ENCODE results near the gene STT3A.
A peak's percentile ranks its signal among the peaks of the same experiment; 100 is the strongest.

STT3A gene

DNA sequence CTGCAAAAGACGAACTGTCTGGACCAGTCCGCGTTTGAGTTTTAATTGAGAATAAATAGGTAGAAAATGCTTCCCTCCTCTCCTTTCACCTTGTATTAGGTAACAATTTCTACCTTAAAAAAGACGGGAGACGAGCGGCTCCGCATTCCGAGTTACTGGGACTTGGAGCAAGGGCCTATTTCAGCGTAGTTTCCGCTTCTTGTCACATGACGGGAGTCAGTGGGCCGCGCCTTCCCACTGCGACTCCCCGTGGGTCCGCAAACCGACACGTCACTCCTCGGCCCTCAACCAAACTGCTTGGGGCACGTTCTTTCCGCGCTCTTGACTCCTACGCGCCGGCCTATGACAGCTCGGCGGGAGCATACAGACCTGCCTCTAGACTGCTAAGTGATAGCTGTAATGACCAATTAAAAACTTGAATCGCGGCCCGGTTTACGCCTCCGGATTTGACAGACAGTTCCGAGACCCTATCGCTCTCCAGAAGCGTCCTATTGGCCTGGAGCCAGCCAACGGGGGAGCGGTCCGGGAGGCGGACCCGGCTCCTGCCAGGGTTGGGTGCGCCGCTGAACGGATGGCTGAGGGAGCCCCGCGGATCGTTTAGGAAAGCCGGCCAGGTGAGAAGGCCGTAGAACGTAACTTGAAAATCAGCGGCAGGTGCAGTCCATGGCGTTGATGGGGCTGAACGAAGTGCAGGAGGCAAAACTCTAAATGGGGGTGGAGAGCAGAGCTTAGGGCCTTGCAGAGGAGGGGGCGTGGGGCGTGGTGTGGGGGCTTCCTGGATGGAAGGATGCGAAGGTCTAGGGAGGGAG, at the start of gene STT3A:
Gene STT3A (plus strand): TSS at position 548 of the 809 bp plus-strand sequence. CDS start 3,064 bp downstream, outside the sequence.
- DNase-seq (ENCODE audit: low read depth, low spot score): peak; percentile 100
- H3K36me3 ChIP-seq (ENCODE audit: control insufficient read depth, insufficient read depth, low read length): no peaks in the 10 kb centered on the region; the same call in 1 of the 2 replicates
- no peaks in the 10 kb centered on the region for H3K4me1 ChIP-seq (ENCODE audit: control insufficient read depth, insufficient read depth, low read length)
- no peaks in the 10 kb centered on the region for H3K27me3 ChIP-seq (ENCODE audit: control insufficient read depth, insufficient read depth, low read length)
- H3K9me3 ChIP-seq (ENCODE audit: control insufficient read depth, insufficient read depth, low read length): no peaks in the 10 kb centered on the region
- WGBS (ENCODE audit: insufficient coverage, insufficient read length): no CpG with 5 or more reads among the region's 55 CpGs
- H3K27ac ChIP-seq (ENCODE audit: low read length): no peak within 1 kb of the TSS
- H3K4me3 ChIP-seq (ENCODE audit: low read length): peak within 1 kb of the TSS; percentile 95

DNA sequence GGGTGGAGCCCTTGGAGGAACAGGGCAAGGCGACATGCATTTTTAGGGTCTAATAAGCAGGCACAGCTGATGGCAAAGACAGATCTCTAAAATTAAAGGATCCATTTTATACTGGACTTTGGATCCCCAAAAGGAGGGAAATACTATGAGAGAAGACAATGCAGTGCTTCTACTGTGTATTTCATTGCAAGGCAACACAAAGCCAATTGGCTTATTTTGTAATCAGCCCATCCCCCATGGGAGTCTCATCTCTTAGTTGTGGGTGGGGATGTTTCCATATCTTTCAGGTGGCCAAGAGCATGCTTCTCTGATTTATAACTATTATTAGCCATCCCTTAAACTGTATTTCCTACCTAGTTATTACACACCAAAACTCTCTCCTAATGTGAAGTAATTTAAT, 41.9 kb upstream of the STT3A start:
- no CpG with 5 or more reads among the region's 1 CpG for WGBS (ENCODE audit: insufficient coverage, insufficient read length)
- H3K27ac ChIP-seq (ENCODE audit: low read length): no peak overlapping the region

DNA sequence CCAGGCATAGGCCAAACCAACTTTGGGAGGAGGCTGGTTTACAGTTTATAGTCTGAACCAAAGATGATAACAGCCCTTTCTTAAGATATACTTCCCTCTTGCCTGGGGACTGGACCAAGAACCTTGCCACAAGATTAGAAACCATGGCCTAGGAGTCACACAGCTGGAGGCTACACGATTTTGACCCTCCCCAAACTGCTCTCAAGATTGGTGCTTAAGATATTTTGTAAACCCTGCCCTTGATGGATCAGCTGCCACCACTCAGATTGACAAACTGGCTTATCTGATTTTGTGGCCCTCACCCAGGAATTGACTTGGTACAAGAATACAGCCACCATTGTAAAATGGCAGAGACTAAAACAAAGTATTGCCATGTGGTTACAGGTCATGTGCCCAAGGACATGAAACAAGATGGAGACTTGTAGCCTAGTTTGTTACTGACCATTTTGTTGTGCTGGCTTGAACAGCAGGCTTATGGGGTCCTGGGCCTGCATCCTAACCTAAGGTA, 40.8 kb upstream of the STT3A start:
- Histone ChIP-seq H3K27ac (ENCODE audit: low read length) (no peak overlapping the region), H3K4me3 (ENCODE audit: low read length) (no peak overlapping the region), H3K27me3 (ENCODE audit: control insufficient read depth, insufficient read depth, low read length) (no peaks in the 10 kb centered on the region), H3K36me3 (ENCODE audit: control insufficient read depth, insufficient read depth, low read length) (no peaks in the 10 kb centered on the region), H3K4me1 (ENCODE audit: control insufficient read depth, insufficient read depth, low read length) (no peaks in the 10 kb centered on the region), H3K9me3 (ENCODE audit: control insufficient read depth, insufficient read depth, low read length) (peaks cover 7% of the 10 kb centered on the region)
- no peak for DNase-seq (ENCODE audit: low read depth, low spot score)
- no CpG with 5 or more reads among the region's 1 CpG for WGBS (ENCODE audit: insufficient coverage, insufficient read length)

More for the DNA sequence above, 41.9 kb upstream of the STT3A start:
- Histone ChIP-seq H3K4me1 (ENCODE audit: control insufficient read depth, insufficient read depth, low read length) (no peaks in the 10 kb centered on the region), H3K4me3 (ENCODE audit: low read length) (no peak overlapping the region), H3K27me3 (ENCODE audit: control insufficient read depth, insufficient read depth, low read length) (no peaks in the 10 kb centered on the region), H3K36me3 (ENCODE audit: control insufficient read depth, insufficient read depth, low read length) (no peaks in the 10 kb centered on the region), H3K9me3 (ENCODE audit: control insufficient read depth, insufficient read depth, low read length) (peaks cover 7% of the 10 kb centered on the region)
- DNase-seq (ENCODE audit: low read depth, low spot score): no peak

DNA sequence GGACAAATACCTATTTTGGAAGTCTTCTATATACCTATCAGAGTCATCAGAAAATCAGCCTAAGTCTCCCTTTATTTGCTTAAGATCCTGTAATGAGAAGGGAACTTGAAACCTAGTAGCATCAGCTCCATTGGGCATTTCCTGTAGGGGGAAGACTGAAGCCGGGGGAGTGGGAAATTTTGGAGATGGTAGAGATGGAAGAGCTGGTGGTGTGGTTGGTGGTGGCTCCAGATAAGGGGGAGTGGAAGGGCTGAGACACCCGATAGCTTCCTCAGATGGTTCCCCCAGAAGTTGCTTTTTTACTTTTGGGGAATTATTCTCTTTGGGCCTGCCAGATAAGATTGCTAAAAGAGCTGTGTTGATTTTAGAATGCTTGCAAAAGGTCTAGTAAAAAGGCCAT, 39.7 kb upstream of the STT3A start:
- no peak for DNase-seq (ENCODE audit: low read depth, low spot score)
- no peak overlapping the region for H3K4me3 ChIP-seq (ENCODE audit: low read length)
- H3K9me3 ChIP-seq (ENCODE audit: control insufficient read depth, insufficient read depth, low read length): peaks cover 7% of the 10 kb centered on the region
- H3K36me3 ChIP-seq (ENCODE audit: control insufficient read depth, insufficient read depth, low read length): no peaks in the 10 kb centered on the region
- no CpG with 5 or more reads among the region's 2 CpGs for WGBS (ENCODE audit: insufficient coverage, insufficient read length)
- H3K27ac ChIP-seq (ENCODE audit: low read length): no peak overlapping the region
- no peaks in the 10 kb centered on the region for H3K4me1 ChIP-seq (ENCODE audit: control insufficient read depth, insufficient read depth, low read length)
- H3K27me3 ChIP-seq (ENCODE audit: control insufficient read depth, insufficient read depth, low read length): no peaks in the 10 kb centered on the region

DNA sequence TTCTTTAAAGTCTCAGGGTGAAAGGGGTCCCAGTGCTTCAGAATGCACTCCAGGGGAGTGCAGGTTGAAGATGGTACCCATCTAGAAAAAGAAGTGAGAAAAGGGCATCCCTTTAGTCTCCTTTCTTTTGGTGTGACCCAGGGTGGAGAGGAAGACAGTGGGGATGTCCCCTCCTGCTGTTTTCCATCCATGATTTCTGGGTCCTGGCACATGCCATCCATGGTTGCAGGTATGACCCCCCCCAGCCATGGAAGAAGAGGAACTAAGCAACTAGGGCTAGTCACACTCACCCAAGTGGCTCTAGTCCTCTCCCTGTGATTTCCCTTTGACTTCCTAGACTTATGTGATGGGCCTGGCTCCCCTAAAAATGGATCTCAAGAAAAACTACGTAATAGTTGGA, 39.3 kb upstream of the STT3A start:
- Histone ChIP-seq H3K36me3 (ENCODE audit: control insufficient read depth, insufficient read depth, low read length) (no peaks in the 10 kb centered on the region), H3K9me3 (ENCODE audit: control insufficient read depth, insufficient read depth, low read length) (peaks cover 7% of the 10 kb centered on the region), H3K4me3 (ENCODE audit: low read length) (no peak overlapping the region), H3K27me3 (ENCODE audit: control insufficient read depth, insufficient read depth, low read length) (no peaks in the 10 kb centered on the region), H3K4me1 (ENCODE audit: control insufficient read depth, insufficient read depth, low read length) (no peaks in the 10 kb centered on the region), H3K27ac (ENCODE audit: low read length) (no peak overlapping the region)
- WGBS (ENCODE audit: insufficient coverage, insufficient read length): no CpG with 5 or more reads among the region's 1 CpG
- no peak for DNase-seq (ENCODE audit: low read depth, low spot score)

DNA sequence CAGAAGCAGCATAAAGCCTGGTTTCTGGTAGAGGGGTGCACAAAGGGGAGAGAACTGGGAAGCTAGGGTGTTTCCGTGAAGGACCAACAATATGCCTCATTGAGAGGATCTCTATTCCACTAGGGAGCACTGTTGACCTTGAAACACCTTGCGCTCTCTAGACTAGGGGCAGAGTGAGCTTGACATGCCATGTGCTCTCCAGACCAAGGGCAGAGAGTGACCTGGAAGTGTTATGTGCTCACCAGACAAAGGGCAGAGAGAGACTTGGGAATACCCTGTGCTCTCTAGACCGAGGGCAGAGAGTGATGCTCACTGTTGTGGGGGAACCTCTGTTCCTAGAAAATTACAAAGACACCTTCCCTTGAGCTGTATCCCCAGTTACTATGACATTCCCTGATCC, 38.6 kb upstream of the STT3A start:
- no CpG with 5 or more reads among the region's 3 CpGs for WGBS (ENCODE audit: insufficient coverage, insufficient read length)
- peaks cover 7% of the 10 kb centered on the region for H3K9me3 ChIP-seq (ENCODE audit: control insufficient read depth, insufficient read depth, low read length)
- H3K36me3 ChIP-seq (ENCODE audit: control insufficient read depth, insufficient read depth, low read length): no peaks in the 10 kb centered on the region
- DNase-seq (ENCODE audit: low read depth, low spot score): no peak
- no peak overlapping the region for H3K4me3 ChIP-seq (ENCODE audit: low read length)
- H3K4me1 ChIP-seq (ENCODE audit: control insufficient read depth, insufficient read depth, low read length): no peaks in the 10 kb centered on the region
- no peaks in the 10 kb centered on the region for H3K27me3 ChIP-seq (ENCODE audit: control insufficient read depth, insufficient read depth, low read length)
- no peak overlapping the region for H3K27ac ChIP-seq (ENCODE audit: low read length)

DNA sequence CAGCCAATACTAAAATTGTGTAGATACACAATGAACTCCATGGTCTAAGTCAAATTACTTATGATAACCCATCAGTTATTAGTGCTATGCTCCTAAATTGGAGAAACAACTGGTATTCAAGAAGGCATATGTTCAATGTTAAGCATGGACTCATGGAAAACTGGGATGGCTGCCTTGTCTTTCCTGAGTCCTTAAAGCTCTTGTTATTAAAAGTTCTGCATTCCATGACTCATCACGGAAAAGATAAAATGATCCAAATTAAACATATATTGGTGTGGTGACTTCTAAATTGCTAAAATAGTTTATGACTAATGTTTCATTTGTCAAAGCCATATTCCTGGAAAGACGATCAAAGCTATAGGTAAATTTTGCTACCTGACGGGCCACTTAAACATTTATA, 32.8 kb upstream of the STT3A start:
- H3K9me3 ChIP-seq (ENCODE audit: control insufficient read depth, insufficient read depth, low read length): no peaks in the 10 kb centered on the region
- no peaks in the 10 kb centered on the region for H3K27me3 ChIP-seq (ENCODE audit: control insufficient read depth, insufficient read depth, low read length)
- no CpG with 5 or more reads among the region's 3 CpGs for WGBS (ENCODE audit: insufficient coverage, insufficient read length)
- no peak overlapping the region for H3K27ac ChIP-seq (ENCODE audit: low read length)
- H3K4me3 ChIP-seq (ENCODE audit: low read length): no peak overlapping the region
- H3K4me1 ChIP-seq (ENCODE audit: control insufficient read depth, insufficient read depth, low read length): no peaks in the 10 kb centered on the region
- no peaks in the 10 kb centered on the region for H3K36me3 ChIP-seq (ENCODE audit: control insufficient read depth, insufficient read depth, low read length)
- no peak for DNase-seq (ENCODE audit: low read depth, low spot score)

DNA sequence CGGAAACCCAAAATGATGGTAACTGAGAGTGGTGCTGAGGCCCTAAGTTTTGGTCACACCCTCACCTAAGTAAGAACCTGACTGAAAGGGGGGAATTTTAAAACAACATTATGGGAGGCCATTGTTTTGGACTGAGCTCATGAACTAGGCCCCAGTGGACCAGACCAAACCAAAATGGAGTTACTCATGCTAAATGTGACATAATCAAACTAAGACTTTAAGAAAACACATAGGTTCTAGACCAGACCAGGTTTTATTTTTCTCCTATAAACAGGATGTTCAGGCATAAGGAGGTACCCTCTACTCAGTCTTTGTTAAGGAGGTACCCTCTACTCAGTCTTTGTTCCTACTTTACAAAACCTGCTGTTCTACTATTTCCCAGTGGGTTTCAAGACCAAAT, 30.7 kb upstream of the STT3A start:
- no peak overlapping the region for H3K27ac ChIP-seq (ENCODE audit: low read length)
- H3K4me3 ChIP-seq (ENCODE audit: low read length): no peak overlapping the region
- no peaks in the 10 kb centered on the region for H3K9me3 ChIP-seq (ENCODE audit: control insufficient read depth, insufficient read depth, low read length)
- no peaks in the 10 kb centered on the region for H3K4me1 ChIP-seq (ENCODE audit: control insufficient read depth, insufficient read depth, low read length)
- no peaks in the 10 kb centered on the region for H3K27me3 ChIP-seq (ENCODE audit: control insufficient read depth, insufficient read depth, low read length)
- no peak for DNase-seq (ENCODE audit: low read depth, low spot score)
- no CpG with 5 or more reads among the region's 1 CpG for WGBS (ENCODE audit: insufficient coverage, insufficient read length)
- no peaks in the 10 kb centered on the region for H3K36me3 ChIP-seq (ENCODE audit: control insufficient read depth, insufficient read depth, low read length)

DNA sequence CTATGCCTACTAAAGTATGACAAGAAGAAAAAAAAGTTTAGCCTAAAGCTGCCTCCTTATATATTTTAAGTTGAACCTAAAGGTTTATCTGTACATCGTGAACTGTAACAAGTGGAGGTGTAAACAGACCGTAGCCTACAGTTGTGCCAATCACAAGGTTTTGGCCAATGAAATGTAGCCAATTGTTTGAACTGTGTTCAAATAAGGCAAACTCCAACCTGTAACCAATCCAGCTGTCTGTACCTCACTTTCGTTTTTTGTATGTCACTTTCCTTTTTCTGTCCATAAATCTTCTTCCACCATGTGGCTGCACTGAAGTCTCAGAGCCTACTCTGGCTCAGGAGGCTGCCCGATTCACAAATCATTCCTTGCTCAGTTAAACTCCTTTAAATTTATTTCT, 30.2 kb upstream of the STT3A start:
- no peak overlapping the region for H3K27ac ChIP-seq (ENCODE audit: low read length)
- H3K36me3 ChIP-seq (ENCODE audit: control insufficient read depth, insufficient read depth, low read length): no peaks in the 10 kb centered on the region
- DNase-seq (ENCODE audit: low read depth, low spot score): no peak
- no peaks in the 10 kb centered on the region for H3K27me3 ChIP-seq (ENCODE audit: control insufficient read depth, insufficient read depth, low read length)
- WGBS (ENCODE audit: insufficient coverage, insufficient read length): no CpG with 5 or more reads among the region's 4 CpGs
- H3K4me3 ChIP-seq (ENCODE audit: low read length): no peak overlapping the region
- H3K9me3 ChIP-seq (ENCODE audit: control insufficient read depth, insufficient read depth, low read length): no peaks in the 10 kb centered on the region
- no peaks in the 10 kb centered on the region for H3K4me1 ChIP-seq (ENCODE audit: control insufficient read depth, insufficient read depth, low read length)

DNA sequence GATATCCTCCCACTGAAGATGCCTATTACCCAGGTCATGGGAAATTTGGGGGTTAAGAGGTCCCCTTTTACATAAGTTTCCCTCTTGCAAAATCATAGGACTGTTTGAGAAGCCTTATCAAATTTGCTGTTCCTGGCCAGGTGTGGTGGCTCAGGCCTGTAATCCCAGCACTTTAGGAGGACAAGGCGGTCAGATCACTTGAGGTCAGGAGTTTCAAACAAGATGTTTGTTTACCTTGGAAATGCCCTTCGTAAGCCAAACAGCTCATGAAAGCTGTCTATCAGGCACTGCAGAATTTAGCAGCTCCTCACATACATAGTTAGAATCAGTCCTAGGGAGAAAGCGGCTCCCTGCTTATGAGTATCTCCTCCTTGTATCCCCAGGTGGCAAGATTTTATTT, 28.3 kb upstream of the STT3A start:
- no peaks in the 10 kb centered on the region for H3K36me3 ChIP-seq (ENCODE audit: control insufficient read depth, insufficient read depth, low read length)
- no peak overlapping the region for H3K27ac ChIP-seq (ENCODE audit: low read length)
- no peaks in the 10 kb centered on the region for H3K4me1 ChIP-seq (ENCODE audit: control insufficient read depth, insufficient read depth, low read length)
- no peak overlapping the region for H3K4me3 ChIP-seq (ENCODE audit: low read length)
- no peak for DNase-seq (ENCODE audit: low read depth, low spot score)
- no CpG with 5 or more reads among the region's 3 CpGs for WGBS (ENCODE audit: insufficient coverage, insufficient read length)
- H3K27me3 ChIP-seq (ENCODE audit: control insufficient read depth, insufficient read depth, low read length): no peaks in the 10 kb centered on the region
- no peaks in the 10 kb centered on the region for H3K9me3 ChIP-seq (ENCODE audit: control insufficient read depth, insufficient read depth, low read length)

DNA sequence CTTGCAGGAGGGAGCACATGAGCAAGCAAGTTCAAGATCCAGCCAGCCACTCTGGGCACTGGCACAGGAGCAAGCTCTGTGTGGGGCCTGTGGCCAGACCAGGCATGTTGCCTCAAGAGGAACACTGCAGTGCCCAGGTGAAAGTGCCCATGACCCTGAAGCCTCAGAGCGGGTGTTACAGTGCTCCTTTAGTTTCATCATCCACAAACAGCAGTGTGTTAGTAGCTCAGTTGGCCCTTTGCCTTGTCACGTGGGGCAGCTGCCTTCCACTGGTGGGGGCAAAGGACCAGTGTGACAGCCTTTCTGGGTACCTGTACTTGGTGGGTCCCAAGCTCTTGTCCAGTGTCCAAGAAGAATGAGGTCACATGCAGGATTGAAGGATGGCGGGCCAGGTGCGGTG, 26.4 kb upstream of the STT3A start:
- Histone ChIP-seq H3K27me3 (ENCODE audit: control insufficient read depth, insufficient read depth, low read length) (no peaks in the 10 kb centered on the region), H3K36me3 (ENCODE audit: control insufficient read depth, insufficient read depth, low read length) (no peaks in the 10 kb centered on the region), H3K27ac (ENCODE audit: low read length) (no peak overlapping the region), H3K4me1 (ENCODE audit: control insufficient read depth, insufficient read depth, low read length) (no peaks in the 10 kb centered on the region), H3K4me3 (ENCODE audit: low read length) (no peak overlapping the region), H3K9me3 (ENCODE audit: control insufficient read depth, insufficient read depth, low read length) (no peaks in the 10 kb centered on the region)
- no peak for DNase-seq (ENCODE audit: low read depth, low spot score)
- WGBS (ENCODE audit: insufficient coverage, insufficient read length): no CpG with 5 or more reads among the region's 4 CpGs
